Hematopoietic multipotent progenitor cell (in vitro differentiated cells): Measurements from ENCODE around the gene PROX1. TPM values are rescaled to one million over a fixed set of nuclear protein-coding genes. Genes with fewer than 3 reads are reported as not detected.
"Not testable (repeated sequence)": the region's sequence is repeated elsewhere in the genome, so short reads cannot be mapped to it uniquely, and the experiment has no call there.

Experiments
- DNase-seq, 3 donors: peaks; one replicate each; pipeline ENCODE4 v3.0.0-alpha.2; 2011 to 2015; ENCODE audit warnings: low read depth in 2 of 3, low spot score in 2 of 3
- total RNA-seq: library from RNA; depleted of rRNA; stranded (reverse); fragments of >200 nt; gene quantifications from one replicate; pipeline ENCODE4 v1.2.3, GENCODE V29; 2012

PROX1 gene
- total RNA-seq, 1 donor = under 0.01 TPM

- DNase-seq = no peak
Measured at GRCh38 chr1:214066936-214067335, 79.2 kb downstream of the PROX1 start.

GRCh38 chr1:214067397-214067796 lies 79.6 kb downstream of the PROX1 start:
- no peak for DNase-seq

- no peak for DNase-seq
Measured at GRCh38 chr1:214067853-214068703, 80.3 kb downstream of the PROX1 start.

- no peak for DNase-seq
Measured at GRCh38 chr1:214068979-214069378, 81.2 kb downstream of the PROX1 start.

- DNase-seq = no peak
Measured at GRCh38 chr1:214071469-214071868, 83.7 kb downstream of the PROX1 start.

- DNase-seq = no peak
Measured at GRCh38 chr1:214072426-214073157, 84.8 kb downstream of the PROX1 start.

- DNase-seq = no peak
Measured at GRCh38 chr1:214074477-214074876, 86.7 kb downstream of the PROX1 start.

- DNase-seq = no peak
Measured at GRCh38 chr1:214075305-214075998, 87.7 kb downstream of the PROX1 start.

GRCh38 chr1:214075999-214076707 lies 88.4 kb downstream of the PROX1 start:
- DNase-seq = no peak

GRCh38 chr1:214076708-214077065 lies 88.9 kb downstream of the PROX1 start:
- DNase-seq = no peak

- DNase-seq = no peak
Measured at GRCh38 chr1:214078950-214079349, 91.2 kb downstream of the PROX1 start.

GRCh38 chr1:214085325-214085724 lies 97.6 kb downstream of the PROX1 start:
- DNase-seq = no peak

GRCh38 chr1:214086945-214087344 lies 99.2 kb downstream of the PROX1 start:
- DNase-seq = no peak

GRCh38 chr1:214089003-214089402 lies 101.2 kb downstream of the PROX1 start:
- not testable (repeated sequence) for DNase-seq
